ENCODE results near the gene CEMIP2.
"Not testable (repeated sequence)": the region's sequence is repeated elsewhere in the genome, so short reads cannot be mapped to it uniquely, and the experiment has no call there.

The CEMIP2 gene

GRCh38 chr9:71768388-71769174 lies at the start of gene CEMIP2:
TSS of gene CEMIP2 (minus strand) at chr9:71768513. CDS start at chr9:71750373, 18,140 bp downstream.
- no peaks in the 10 kb centered on the region for H3K9me3 ChIP-seq (ENCODE audit: control insufficient read depth, low read length)
- no peaks in the 10 kb centered on the region for H3K27me3 ChIP-seq (replicated peaks; ENCODE audit: control insufficient read depth, insufficient read depth, low read length)
- DNase-seq (ENCODE audit: low read depth) = peak; percentile 96
- H3K4me3 ChIP-seq (ENCODE audit: low read length) = peak within 1 kb of the TSS; percentile 99
- H3K36me3 ChIP-seq (ENCODE audit: control insufficient read depth, insufficient read depth, low read length, severe bottlenecking) = no peaks in the 10 kb centered on the region
- H3K9ac ChIP-seq (ENCODE audit: low read length) = peak within 1 kb of the TSS; percentile 91
- peaks cover 51% of the 10 kb centered on the region for H3K4me1 ChIP-seq (ENCODE audit: control insufficient read depth, insufficient read depth, low read length)

- DNase-seq (ENCODE audit: low read depth) = no peak
- no peak overlapping the region for H3K9ac ChIP-seq (ENCODE audit: low read length)
- H3K9me3 ChIP-seq (ENCODE audit: control insufficient read depth, low read length) = no peaks in the 10 kb centered on the region
- H3K36me3 ChIP-seq (ENCODE audit: control insufficient read depth, insufficient read depth, low read length, severe bottlenecking) = no peaks in the 10 kb centered on the region
- H3K4me3 ChIP-seq (ENCODE audit: low read length) = no peak overlapping the region
- peaks cover 35% of the 10 kb centered on the region for H3K4me1 ChIP-seq (ENCODE audit: control insufficient read depth, insufficient read depth, low read length)
- H3K27me3 ChIP-seq (replicated peaks; ENCODE audit: control insufficient read depth, insufficient read depth, low read length) = no peaks in the 10 kb centered on the region
Observed at GRCh38 chr9:71816916-71817451, 48.7 kb upstream of the CEMIP2 start.

- Histone ChIP-seq H3K9me3 (ENCODE audit: control insufficient read depth, low read length) (no peaks in the 10 kb centered on the region), H3K4me1 (ENCODE audit: control insufficient read depth, insufficient read depth, low read length) (peaks cover 39% of the 10 kb centered on the region), H3K9ac (ENCODE audit: low read length) (no peak overlapping the region), H3K27me3 (replicated peaks; ENCODE audit: control insufficient read depth, insufficient read depth, low read length) (no peaks in the 10 kb centered on the region), H3K4me3 (ENCODE audit: low read length) (peak overlapping the region; percentile 48), H3K36me3 (ENCODE audit: control insufficient read depth, insufficient read depth, low read length, severe bottlenecking) (no peaks in the 10 kb centered on the region)
- peak; percentile 27 for DNase-seq (ENCODE audit: low read depth)
Observed at GRCh38 chr9:71814815-71815214, 46.5 kb upstream of the CEMIP2 start.

GRCh38 chr9:71814226-71814625 lies 45.9 kb upstream of the CEMIP2 start:
- no peak for DNase-seq (ENCODE audit: low read depth)
- H3K4me3 ChIP-seq (ENCODE audit: low read length) = peak overlapping the region; percentile 48
- H3K4me1 ChIP-seq (ENCODE audit: control insufficient read depth, insufficient read depth, low read length) = peaks cover 36% of the 10 kb centered on the region
- H3K36me3 ChIP-seq (ENCODE audit: control insufficient read depth, insufficient read depth, low read length, severe bottlenecking) = no peaks in the 10 kb centered on the region
- no peaks in the 10 kb centered on the region for H3K27me3 ChIP-seq (replicated peaks; ENCODE audit: control insufficient read depth, insufficient read depth, low read length)
- no peaks in the 10 kb centered on the region for H3K9me3 ChIP-seq (ENCODE audit: control insufficient read depth, low read length)
- peak overlapping the region; percentile 9 for H3K9ac ChIP-seq (ENCODE audit: low read length)

GRCh38 chr9:71812385-71812784 lies 44.1 kb upstream of the CEMIP2 start:
- Histone ChIP-seq H3K27me3 (replicated peaks; ENCODE audit: control insufficient read depth, insufficient read depth, low read length) (no peaks in the 10 kb centered on the region), H3K9me3 (ENCODE audit: control insufficient read depth, low read length) (no peaks in the 10 kb centered on the region), H3K4me1 (ENCODE audit: control insufficient read depth, insufficient read depth, low read length) (peaks cover 36% of the 10 kb centered on the region), H3K9ac (ENCODE audit: low read length) (no peak overlapping the region), H3K36me3 (ENCODE audit: control insufficient read depth, insufficient read depth, low read length, severe bottlenecking) (no peaks in the 10 kb centered on the region), H3K4me3 (ENCODE audit: low read length) (no peak overlapping the region)
- peak; percentile 24 for DNase-seq (ENCODE audit: low read depth)

- DNase-seq (ENCODE audit: low read depth) = no peak
- Histone ChIP-seq H3K4me3 (ENCODE audit: low read length) (no peak overlapping the region), H3K9me3 (ENCODE audit: control insufficient read depth, low read length) (no peaks in the 10 kb centered on the region), H3K4me1 (ENCODE audit: control insufficient read depth, insufficient read depth, low read length) (peaks cover 20% of the 10 kb centered on the region), H3K9ac (ENCODE audit: low read length) (no peak overlapping the region), H3K27me3 (replicated peaks; ENCODE audit: control insufficient read depth, insufficient read depth, low read length) (no peaks in the 10 kb centered on the region), H3K36me3 (ENCODE audit: control insufficient read depth, insufficient read depth, low read length, severe bottlenecking) (no peaks in the 10 kb centered on the region)
Observed at GRCh38 chr9:71808068-71808467, 39.8 kb upstream of the CEMIP2 start.

GRCh38 chr9:71806901-71807307 lies 38.6 kb upstream of the CEMIP2 start:
- peak; percentile 74 for DNase-seq (ENCODE audit: low read depth)
- no peaks in the 10 kb centered on the region for H3K36me3 ChIP-seq (ENCODE audit: control insufficient read depth, insufficient read depth, low read length, severe bottlenecking)
- no peak overlapping the region for H3K4me3 ChIP-seq (ENCODE audit: low read length)

GRCh38 chr9:71805096-71805495 lies 36.8 kb upstream of the CEMIP2 start:
- not testable (repeated sequence) for DNase-seq (ENCODE audit: low read depth); H3K4me1 ChIP-seq (ENCODE audit: control insufficient read depth, insufficient read depth, low read length); H3K27me3 ChIP-seq (replicated peaks; ENCODE audit: control insufficient read depth, insufficient read depth, low read length); H3K9me3 ChIP-seq (ENCODE audit: control insufficient read depth, low read length); H3K36me3 ChIP-seq (ENCODE audit: control insufficient read depth, insufficient read depth, low read length, severe bottlenecking); H3K9ac ChIP-seq (ENCODE audit: low read length); H3K4me3 ChIP-seq (ENCODE audit: low read length)

More at GRCh38 chr9:71806901-71807307, 38.6 kb upstream of the CEMIP2 start:
- H3K9me3 ChIP-seq (ENCODE audit: control insufficient read depth, low read length) = no peaks in the 10 kb centered on the region
- H3K4me1 ChIP-seq (ENCODE audit: control insufficient read depth, insufficient read depth, low read length) = peaks cover 8% of the 10 kb centered on the region
- no peaks in the 10 kb centered on the region for H3K27me3 ChIP-seq (replicated peaks; ENCODE audit: control insufficient read depth, insufficient read depth, low read length)
- no peak overlapping the region for H3K9ac ChIP-seq (ENCODE audit: low read length)

- H3K9ac ChIP-seq (ENCODE audit: low read length) = no peak overlapping the region
- H3K4me1 ChIP-seq (ENCODE audit: control insufficient read depth, insufficient read depth, low read length) = no peaks in the 10 kb centered on the region
- DNase-seq (ENCODE audit: low read depth) = no peak
- no peaks in the 10 kb centered on the region for H3K9me3 ChIP-seq (ENCODE audit: control insufficient read depth, low read length)
- H3K4me3 ChIP-seq (ENCODE audit: low read length) = no peak overlapping the region
- no peaks in the 10 kb centered on the region for H3K27me3 ChIP-seq (replicated peaks; ENCODE audit: control insufficient read depth, insufficient read depth, low read length)
- H3K36me3 ChIP-seq (ENCODE audit: control insufficient read depth, insufficient read depth, low read length, severe bottlenecking) = no peaks in the 10 kb centered on the region
Observed at GRCh38 chr9:71801826-71802225, 33.5 kb upstream of the CEMIP2 start.

- DNase-seq (ENCODE audit: low read depth) = no peak
- Histone ChIP-seq H3K9me3 (ENCODE audit: control insufficient read depth, low read length) (no peaks in the 10 kb centered on the region), H3K9ac (ENCODE audit: low read length) (no peak overlapping the region), H3K4me3 (ENCODE audit: low read length) (no peak overlapping the region), H3K36me3 (ENCODE audit: control insufficient read depth, insufficient read depth, low read length, severe bottlenecking) (no peaks in the 10 kb centered on the region), H3K27me3 (replicated peaks; ENCODE audit: control insufficient read depth, insufficient read depth, low read length) (no peaks in the 10 kb centered on the region), H3K4me1 (ENCODE audit: control insufficient read depth, insufficient read depth, low read length) (peaks cover 7% of the 10 kb centered on the region)
Observed at GRCh38 chr9:71797266-71797665, 29.0 kb upstream of the CEMIP2 start.

- no peaks in the 10 kb centered on the region for H3K27me3 ChIP-seq (replicated peaks; ENCODE audit: control insufficient read depth, insufficient read depth, low read length)
- no peak overlapping the region for H3K4me3 ChIP-seq (ENCODE audit: low read length)
- no peaks in the 10 kb centered on the region for H3K9me3 ChIP-seq (ENCODE audit: control insufficient read depth, low read length)
- peaks cover 7% of the 10 kb centered on the region for H3K4me1 ChIP-seq (ENCODE audit: control insufficient read depth, insufficient read depth, low read length)
- H3K9ac ChIP-seq (ENCODE audit: low read length) = no peak overlapping the region
- DNase-seq (ENCODE audit: low read depth) = no peak
- no peaks in the 10 kb centered on the region for H3K36me3 ChIP-seq (ENCODE audit: control insufficient read depth, insufficient read depth, low read length, severe bottlenecking)
Observed at GRCh38 chr9:71796100-71796767, 27.9 kb upstream of the CEMIP2 start.
